Measurements from ENCODE around the gene ZBTB40.

Gene ZBTB40

DNA sequence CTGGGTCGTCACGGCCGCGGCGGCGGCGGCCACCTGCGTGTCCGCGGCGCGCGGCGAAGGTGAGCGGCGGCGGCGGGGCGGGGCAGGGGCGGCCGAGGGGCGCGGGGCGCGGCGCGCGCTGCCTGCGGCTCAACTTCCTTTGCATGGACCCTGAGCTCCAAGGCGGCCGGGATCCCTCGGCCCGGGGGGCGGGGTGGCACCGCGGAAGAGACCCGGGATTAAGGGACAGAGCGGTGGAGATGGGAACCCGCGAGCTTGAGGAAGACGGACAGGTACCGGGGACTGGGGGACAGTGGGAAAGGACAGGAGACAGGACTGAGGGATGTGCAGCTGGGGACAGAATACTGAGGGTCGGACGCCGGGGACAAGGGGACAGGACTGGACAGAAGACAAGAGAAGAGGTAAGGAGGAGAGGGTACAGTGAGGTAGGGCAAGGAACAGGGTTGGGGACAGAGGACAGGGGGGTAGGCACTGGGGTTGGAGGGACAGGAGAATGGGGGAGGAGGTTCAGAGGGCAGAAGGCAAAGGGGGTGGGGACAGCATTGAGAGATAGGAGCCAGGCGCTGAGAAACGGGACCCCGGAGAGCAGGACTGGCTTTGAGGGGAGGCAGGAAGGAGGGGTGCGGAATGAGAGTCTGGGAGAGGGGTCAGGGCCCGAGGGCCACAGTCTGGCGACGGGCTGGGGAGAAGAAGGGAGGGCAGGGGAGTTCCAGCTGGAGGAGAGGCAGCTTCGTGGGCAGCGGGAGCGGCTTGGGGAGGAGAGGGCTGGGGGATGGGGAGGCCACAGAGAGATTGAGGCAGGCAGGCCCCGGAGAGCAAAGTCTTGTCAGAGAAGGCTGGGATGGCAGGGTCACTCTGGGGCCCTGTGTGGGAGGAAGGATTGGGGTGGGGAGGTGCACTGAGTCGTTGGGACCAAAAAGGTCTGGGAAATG is 112.3 kb downstream of the ZBTB40 start:
- Histone ChIP-seq H3K36me3 (peaks cover 4% of the 10 kb centered on the region), H3K27me3 (ENCODE audit: insufficient read depth, low read depth, severe bottlenecking) (no peaks in the 10 kb centered on the region), H3K27ac (no peak overlapping the region), H3K9me3 (ENCODE audit: severe bottlenecking) (no peaks in the 10 kb centered on the region), H3K4me3 (ENCODE audit: low read depth, low read length) (peak overlapping the region; percentile 64)
- no peak for TF ChIP-seq CTCF (IDR thresholded peaks at IDR 0.05; ENCODE audit: low read depth, low read length)
- peak; percentile 49 for DNase-seq

DNA sequence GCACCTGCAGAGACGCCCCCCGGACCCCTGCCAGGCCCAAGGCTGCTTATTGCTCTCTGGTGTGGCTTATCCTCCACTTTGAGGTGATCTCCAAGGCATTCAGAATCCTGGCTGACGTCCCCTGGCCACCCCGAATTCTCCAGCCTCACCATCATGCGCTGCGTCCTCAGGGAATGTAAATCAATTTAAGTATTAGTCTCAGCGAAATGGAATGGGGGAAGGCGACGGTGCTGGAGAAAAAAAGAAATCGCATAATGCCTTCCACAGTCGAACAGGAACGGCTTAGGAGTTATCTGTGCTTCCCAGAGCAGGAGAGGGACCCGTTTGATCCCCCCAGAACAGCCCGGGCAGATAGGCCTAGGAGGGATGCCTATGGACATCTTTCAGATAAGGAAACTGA is 114.5 kb downstream of the ZBTB40 start:
- Histone ChIP-seq H3K4me3 (ENCODE audit: low read depth, low read length) (no peak overlapping the region), H3K27ac (no peak overlapping the region), H3K9me3 (ENCODE audit: severe bottlenecking) (no peaks in the 10 kb centered on the region), H3K36me3 (peaks cover 4% of the 10 kb centered on the region), H3K27me3 (ENCODE audit: insufficient read depth, low read depth, severe bottlenecking) (no peaks in the 10 kb centered on the region)
- no peak for TF ChIP-seq CTCF (IDR thresholded peaks at IDR 0.05; ENCODE audit: low read depth, low read length)
- DNase-seq = no peak

GRCh38 chr1:22567197-22567596 is 115.5 kb downstream of the ZBTB40 start:
- no peaks in the 10 kb centered on the region for H3K27me3 ChIP-seq (ENCODE audit: insufficient read depth, low read depth, severe bottlenecking)

DNA sequence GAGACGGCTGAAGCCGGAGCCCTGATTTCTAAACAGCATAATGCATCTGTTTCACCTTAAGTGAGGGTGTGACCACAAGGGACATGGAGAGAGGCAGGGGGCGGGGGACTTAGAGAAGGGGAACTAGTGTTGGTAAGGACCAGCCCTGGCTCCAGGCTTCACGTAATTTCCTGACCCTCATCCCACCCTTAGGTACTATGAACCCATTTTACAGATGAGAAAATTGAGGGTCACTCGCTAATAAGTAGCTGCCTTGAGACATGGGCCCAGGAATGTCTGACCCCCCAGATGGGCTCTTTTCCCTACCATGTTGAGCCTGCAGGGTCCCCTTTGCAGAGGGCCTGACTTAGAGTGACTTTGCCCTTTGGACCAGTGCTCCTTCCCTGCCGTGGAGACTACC is 116.3 kb downstream of the ZBTB40 start:
- no peak overlapping the region for H3K27ac ChIP-seq
- no peaks in the 10 kb centered on the region for H3K27me3 ChIP-seq (ENCODE audit: insufficient read depth, low read depth, severe bottlenecking)
- H3K4me3 ChIP-seq (ENCODE audit: low read depth, low read length) = no peak overlapping the region
- no peak for TF ChIP-seq CTCF (IDR thresholded peaks at IDR 0.05; ENCODE audit: low read depth, low read length)
- DNase-seq = no peak
- peaks cover 4% of the 10 kb centered on the region for H3K36me3 ChIP-seq
- H3K9me3 ChIP-seq (ENCODE audit: severe bottlenecking) = no peaks in the 10 kb centered on the region

More at GRCh38 chr1:22567197-22567596, 115.5 kb downstream of the ZBTB40 start:
- DNase-seq = no peak
- H3K27ac ChIP-seq = 0 out of 2 replicates have a peak overlapping the region, but pooled peaks have one; percentile 1
- peaks cover 4% of the 10 kb centered on the region for H3K36me3 ChIP-seq
- H3K9me3 ChIP-seq (ENCODE audit: severe bottlenecking) = no peaks in the 10 kb centered on the region
- TF ChIP-seq CTCF (IDR thresholded peaks at IDR 0.05; ENCODE audit: low read depth, low read length) = no peak
- H3K4me3 ChIP-seq (ENCODE audit: low read depth, low read length) = no peak overlapping the region

DNA sequence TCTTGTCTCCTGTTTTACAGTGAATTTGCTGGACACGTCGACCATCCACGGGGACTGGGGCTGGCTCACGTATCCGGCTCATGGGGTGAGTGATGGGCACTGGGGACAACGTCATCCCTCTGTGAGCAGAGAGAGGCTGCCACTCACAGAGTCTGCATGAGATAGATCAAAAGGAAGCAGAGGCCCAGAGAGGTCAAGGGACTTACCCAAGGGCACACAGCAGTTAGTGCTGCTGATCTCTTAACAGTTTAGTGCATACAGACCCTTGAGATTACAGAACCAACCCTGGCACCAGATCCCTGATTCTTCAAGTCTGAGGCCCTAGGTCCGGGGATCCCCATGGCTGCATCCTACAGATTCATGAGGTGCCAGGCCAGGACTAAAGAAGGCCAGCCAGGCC is 117.6 kb downstream of the ZBTB40 start:
- peaks cover 4% of the 10 kb centered on the region for H3K36me3 ChIP-seq
- no peak for TF ChIP-seq CTCF (IDR thresholded peaks at IDR 0.05; ENCODE audit: low read depth, low read length)
- H3K4me3 ChIP-seq (ENCODE audit: low read depth, low read length) = no peak overlapping the region
- H3K27ac ChIP-seq = no peak overlapping the region
- no peak for DNase-seq
- H3K27me3 ChIP-seq (ENCODE audit: insufficient read depth, low read depth, severe bottlenecking) = no peaks in the 10 kb centered on the region
- H3K9me3 ChIP-seq (ENCODE audit: severe bottlenecking) = no peaks in the 10 kb centered on the region

Data from WERI-Rb-1 (cell line).